Caco-2 (cell line): ENCODE results near the gene ABCC3. TPM values are rescaled to one million over a fixed set of nuclear protein-coding genes. Genes with fewer than 3 reads are reported as not detected.

Experiments
- BruUV-seq: library from RNA; stranded (reverse); fragments of 400-500 nt; replicated peaks from 2 replicates; lab custom pipeline; 2021; lab: Mats Ljungman, UMichigan
- CTCF ChIA-PET: fragments of 300-600 bp; sonication (Branson Sonifier 250); formaldehyde crosslinking; loops from one replicate; lab custom pipeline; 2022; ENCODE audit warnings: antibody characterized with exemption; lab: Charles Lee
- POLR2A ChIA-PET: fragments of 300-600 bp; sonication (Branson Sonifier 250); formaldehyde crosslinking; loops from one replicate; lab custom pipeline; 2022; ENCODE audit warnings: antibody characterized with exemption; lab: Charles Lee
- DNase-seq, 2 experiments: peaks; one replicate each; pipeline versions ENCODE4 v3.0.0 to v3.0.0-alpha.2; 2020 to 2022
- H3K27me3 ChIP-seq: replicated peaks from 2 replicates; pipeline ENCODE4 v1.6.0; 2011; ENCODE audit warnings: low read length; ENCODE audit not compliant: control insufficient read depth, insufficient read depth
- H3K36me3 ChIP-seq: 2 replicates; pipeline ENCODE4 v1.5.1; 2011; ENCODE audit warnings: low read length; ENCODE audit not compliant: control insufficient read depth, insufficient read depth
- H3K4me1 ChIP-seq: fragments of 250-450 bp; sonication (Bioruptor Pico); 2 replicates; pipeline ENCODE4 v1.5.1; 2020; ENCODE audit warnings: mild to moderate bottlenecking
- H3K4me3 ChIP-seq: 2 replicates; pipeline ENCODE4 v1.5.1; 2011; ENCODE audit warnings: low read depth, mild to moderate bottlenecking, control low read depth, low read length
- H3K9me3 ChIP-seq: fragments of 250-450 bp; sonication (Bioruptor Pico); 2 replicates; pipeline ENCODE4 v1.5.1; 2020; ENCODE audit warnings: mild to moderate bottlenecking, moderate library complexity
- H3K27ac Mint-ChIP-seq: one replicate; pipeline ENCODE4 v1.8.0; 2022; ENCODE audit warnings: mixed read lengths; ENCODE audit not compliant: unreplicated experiment
- H3K27me3 Mint-ChIP-seq: one replicate; pipeline ENCODE4 v1.8.0; 2022; ENCODE audit warnings: mixed read lengths; ENCODE audit not compliant: insufficient read depth, unreplicated experiment
- H3K36me3 Mint-ChIP-seq: one replicate; pipeline ENCODE4 v1.8.0; 2022; ENCODE audit warnings: mild to moderate bottlenecking, mixed read lengths; ENCODE audit not compliant: insufficient read depth, unreplicated experiment
- H3K4me1 Mint-ChIP-seq: one replicate; pipeline ENCODE4 v1.8.0; 2022; ENCODE audit warnings: low read depth, mixed read lengths; ENCODE audit not compliant: unreplicated experiment
- H3K4me3 Mint-ChIP-seq: one replicate; pipeline ENCODE4 v1.8.0; 2022; ENCODE audit warnings: mild to moderate bottlenecking, moderate library complexity, mixed read lengths; ENCODE audit not compliant: unreplicated experiment
- H3K9me3 Mint-ChIP-seq: one replicate; pipeline ENCODE4 v1.8.0; 2022; ENCODE audit warnings: mixed read lengths; ENCODE audit not compliant: unreplicated experiment
- intact Hi-C: fragments of 100-400 bp; cut with micrococcal nuclease; formaldehyde crosslinking; loops from one replicate; pipeline ENCODE4 v1.10.0; 2022; ENCODE audit not compliant: unreplicated experiment
- total RNA-seq: library from RNA; stranded (reverse); gene quantifications from 2 replicates; pipeline ENCODE4 v1.2.3, GENCODE V29; 2022
- TF ChIP-seq, protein P1 (sequence below), 2 experiments: fragments of 200-600 bp in 1 of 2; IDR thresholded peaks; 1 replicate in 1 of 2; 2 replicates in 1 of 2; pipeline versions ENCODE4 v1.5.1 to v1.8.0; 2011 to 2022; ENCODE audit warnings: antibody characterized with exemption in 1 of 2, control low read depth in 1 of 2, inconsistent platforms in 1 of 2, low read depth in 1 of 2, low read length in 1 of 2, mild to moderate bottlenecking in 1 of 2, moderate library complexity in 1 of 2; ENCODE audit not compliant: insufficient read depth in 1 of 2, severe bottlenecking in 1 of 2, unreplicated experiment in 1 of 2

Gene ABCC3
- total RNA-seq, 1 experiment from 2014 or later, result 45.6 TPM

GRCh38 chr17:50598487-50598886 is 36.2 kb upstream of the ABCC3 start:
- H3K4me3 Mint-ChIP-seq, result no peak overlapping the region
- H3K27me3 Mint-ChIP-seq, result peaks cover 6% of the 10 kb centered on the region
- Histone ChIP-seq H3K27me3 (no peaks in the 10 kb centered on the region), H3K4me3 (no peak overlapping the region), H3K4me1 (no peaks in the 10 kb centered on the region), H3K36me3 (no peaks in the 10 kb centered on the region), H3K9me3 (no peaks in the 10 kb centered on the region)
- peaks cover 5% of the 10 kb centered on the region for H3K4me1 Mint-ChIP-seq
- intact Hi-C loops, result no loop called here
- ChIA-PET POLR2A (no interaction called here), CTCF (interaction anchor here (0.6 to 1.9 kb wide), 3 partner anchors 27 to 67 kb away, joined by 3 to 14 read pairs (median 4); no protein-coding TSS in a partner anchor)
- peaks cover 5% of the 10 kb centered on the region for H3K36me3 Mint-ChIP-seq
- TF ChIP-seq, protein P1, sequence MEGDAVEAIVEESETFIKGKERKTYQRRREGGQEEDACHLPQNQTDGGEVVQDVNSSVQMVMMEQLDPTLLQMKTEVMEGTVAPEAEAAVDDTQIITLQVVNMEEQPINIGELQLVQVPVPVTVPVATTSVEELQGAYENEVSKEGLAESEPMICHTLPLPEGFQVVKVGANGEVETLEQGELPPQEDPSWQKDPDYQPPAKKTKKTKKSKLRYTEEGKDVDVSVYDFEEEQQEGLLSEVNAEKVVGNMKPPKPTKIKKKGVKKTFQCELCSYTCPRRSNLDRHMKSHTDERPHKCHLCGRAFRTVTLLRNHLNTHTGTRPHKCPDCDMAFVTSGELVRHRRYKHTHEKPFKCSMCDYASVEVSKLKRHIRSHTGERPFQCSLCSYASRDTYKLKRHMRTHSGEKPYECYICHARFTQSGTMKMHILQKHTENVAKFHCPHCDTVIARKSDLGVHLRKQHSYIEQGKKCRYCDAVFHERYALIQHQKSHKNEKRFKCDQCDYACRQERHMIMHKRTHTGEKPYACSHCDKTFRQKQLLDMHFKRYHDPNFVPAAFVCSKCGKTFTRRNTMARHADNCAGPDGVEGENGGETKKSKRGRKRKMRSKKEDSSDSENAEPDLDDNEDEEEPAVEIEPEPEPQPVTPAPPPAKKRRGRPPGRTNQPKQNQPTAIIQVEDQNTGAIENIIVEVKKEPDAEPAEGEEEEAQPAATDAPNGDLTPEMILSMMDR (IDR thresholded peaks at IDR 0.05; ENCODE audit: insufficient read depth in 1 of 2, low read depth in 1 of 2, low read length in 1 of 2, severe bottlenecking in 1 of 2, unreplicated experiment in 1 of 2), result no peak
- no peak for DNase-seq
- no peak overlapping the region for H3K27ac Mint-ChIP-seq
- no peaks in the 10 kb centered on the region for H3K9me3 Mint-ChIP-seq
- BruUV-seq, result no TSS peak

GRCh38 chr17:50599606-50600005 is 35.1 kb upstream of the ABCC3 start:
- Mint-ChIP-seq H3K4me1 (peaks cover 7% of the 10 kb centered on the region), H3K4me3 (no peak overlapping the region), H3K27me3 (peaks cover 6% of the 10 kb centered on the region), H3K36me3 (peaks cover 6% of the 10 kb centered on the region), H3K9me3 (no peaks in the 10 kb centered on the region), H3K27ac (no peak overlapping the region)
- intact Hi-C loops, result no loop called here
- Histone ChIP-seq H3K9me3 (no peaks in the 10 kb centered on the region), H3K36me3 (no peaks in the 10 kb centered on the region), H3K4me1 (no peaks in the 10 kb centered on the region), H3K27me3 (no peaks in the 10 kb centered on the region), H3K4me3 (no peak overlapping the region)
- ChIA-PET CTCF (interaction anchor here (0.6 to 1.9 kb wide), 3 partner anchors 26 to 82 kb away, joined by 3 to 14 read pairs (median 3); no protein-coding TSS in a partner anchor), POLR2A (no interaction called here)
- TF ChIP-seq, protein P1 (IDR thresholded peaks at IDR 0.05; ENCODE audit: insufficient read depth in 1 of 2, low read depth in 1 of 2, low read length in 1 of 2, severe bottlenecking in 1 of 2, unreplicated experiment in 1 of 2), result no peak
- no TSS peak for BruUV-seq
- DNase-seq, result no peak

- no peaks in the 10 kb centered on the region for H3K27me3 ChIP-seq
- Mint-ChIP-seq H3K4me3 (no peak overlapping the region), H3K36me3 (peaks cover 6% of the 10 kb centered on the region), H3K27me3 (peaks cover 6% of the 10 kb centered on the region), H3K9me3 (no peaks in the 10 kb centered on the region), H3K27ac (no peak overlapping the region), H3K4me1 (peaks cover 7% of the 10 kb centered on the region)
- BruUV-seq, result no TSS peak
- ChIA-PET POLR2A (no interaction called here), CTCF (interaction anchor here (0.6 to 0.7 kb wide), 2 partner anchors 19 to 95 kb away, joined by 3 read pairs; no protein-coding TSS in a partner anchor)
- H3K4me3 ChIP-seq, result no peak overlapping the region
- DNase-seq, result no peak
- intact Hi-C loops, result loop anchor here (2.0 kb wide), 1 partner anchor 45 kb away; no protein-coding TSS in a partner anchor
- H3K36me3 ChIP-seq, result no peaks in the 10 kb centered on the region
- TF ChIP-seq, protein P1 (IDR thresholded peaks at IDR 0.05; ENCODE audit: insufficient read depth in 1 of 2, low read depth in 1 of 2, low read length in 1 of 2, severe bottlenecking in 1 of 2, unreplicated experiment in 1 of 2), result no peak
- H3K4me1 ChIP-seq, result no peaks in the 10 kb centered on the region
- H3K9me3 ChIP-seq, result no peaks in the 10 kb centered on the region
Observed at GRCh38 chr17:50601823-50602375, 32.8 kb upstream of the ABCC3 start.
